ENCODE measurements around the gene KCNS3.

The KCNS3 gene, protein sequence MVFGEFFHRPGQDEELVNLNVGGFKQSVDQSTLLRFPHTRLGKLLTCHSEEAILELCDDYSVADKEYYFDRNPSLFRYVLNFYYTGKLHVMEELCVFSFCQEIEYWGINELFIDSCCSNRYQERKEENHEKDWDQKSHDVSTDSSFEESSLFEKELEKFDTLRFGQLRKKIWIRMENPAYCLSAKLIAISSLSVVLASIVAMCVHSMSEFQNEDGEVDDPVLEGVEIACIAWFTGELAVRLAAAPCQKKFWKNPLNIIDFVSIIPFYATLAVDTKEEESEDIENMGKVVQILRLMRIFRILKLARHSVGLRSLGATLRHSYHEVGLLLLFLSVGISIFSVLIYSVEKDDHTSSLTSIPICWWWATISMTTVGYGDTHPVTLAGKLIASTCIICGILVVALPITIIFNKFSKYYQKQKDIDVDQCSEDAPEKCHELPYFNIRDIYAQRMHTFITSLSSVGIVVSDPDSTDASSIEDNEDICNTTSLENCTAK

GRCh38 chr2:17878281-17879136, at the start of gene KCNS3:
KCNS3 (plus strand) TSS chr2:17878667; CDS start chr2:17931009, 52,342 bp downstream.
- DNase-seq = peak in 23 of 42 donors; percentile 3 to 59 (median 19)

GRCh38 chr2:17830053-17831034, 48.1 kb upstream of the KCNS3 start:
- intact Hi-C loops (cut with DNase I) = no loop called here
- peak; percentile 40 to 87 (median 76) for DNase-seq

More at GRCh38 chr2:17878281-17879136, at the start of gene KCNS3:
- intact Hi-C loops (cut with DNase I) = no loop called here

DNA sequence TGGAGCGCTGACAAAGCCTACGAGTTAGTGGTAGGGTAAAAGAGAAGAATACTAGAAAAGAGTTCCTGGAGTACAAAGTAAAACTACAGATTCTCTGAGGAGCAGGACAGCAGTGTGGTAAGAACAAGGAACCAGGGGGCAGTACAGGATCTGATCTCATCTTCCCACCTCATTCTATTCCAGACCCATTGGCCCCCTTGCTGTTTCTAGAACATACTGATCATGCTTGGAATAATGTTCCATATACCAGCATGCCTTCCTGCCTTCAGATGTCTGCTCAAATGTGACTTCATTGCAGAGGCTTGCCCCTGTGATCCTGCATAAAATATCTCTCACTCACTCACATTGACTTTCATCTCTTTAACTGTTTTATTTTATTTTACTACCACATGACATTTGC, 43.0 kb upstream of the KCNS3 start:
- no peak for DNase-seq
- intact Hi-C loops (cut with DNase I) = no loop called here

DNA sequence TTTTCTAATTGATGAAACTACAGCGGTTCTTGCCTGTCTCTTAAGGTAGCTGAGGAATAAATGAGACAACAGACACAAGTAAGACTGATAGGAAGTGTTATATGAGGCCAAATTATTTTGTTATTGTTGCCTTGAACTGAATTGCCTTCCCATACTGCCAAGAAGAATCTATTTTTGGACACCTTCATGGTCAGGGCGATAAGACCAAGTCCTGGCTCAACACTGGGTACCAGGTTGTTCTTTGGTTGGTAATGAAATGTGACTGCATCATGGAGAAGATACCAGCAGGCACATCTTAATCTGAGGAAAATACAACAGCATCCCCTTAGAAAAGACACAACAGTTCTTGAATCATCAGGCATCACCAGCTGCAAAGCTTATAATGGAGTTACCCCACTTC, 38.5 kb upstream of the KCNS3 start:
- DNase-seq = no peak
- intact Hi-C loops (cut with DNase I) = no loop called here

DNA sequence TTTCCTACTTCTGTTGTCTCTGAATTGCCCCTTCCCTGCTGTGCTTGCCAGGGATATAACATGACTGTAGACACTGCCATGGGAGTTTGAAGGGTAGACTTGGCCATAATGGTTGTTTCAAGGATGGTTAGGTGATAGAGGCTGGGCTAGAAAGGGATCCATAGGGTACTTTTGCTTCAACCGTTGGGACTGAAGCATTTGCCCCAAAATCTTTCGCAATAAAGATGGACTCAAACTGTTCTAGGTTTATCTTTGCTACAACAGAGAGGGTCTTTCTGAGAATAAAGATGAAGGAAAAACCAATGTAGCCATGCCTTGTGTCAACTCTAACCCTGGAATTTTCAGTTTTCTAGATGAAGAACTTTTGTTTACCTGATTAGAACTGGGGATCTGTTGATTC, 35.0 kb upstream of the KCNS3 start:
- intact Hi-C loops (cut with DNase I) = no loop called here

GRCh38 chr2:17845806-17846205, 32.7 kb upstream of the KCNS3 start:
- intact Hi-C loops (cut with DNase I) = no loop called here
- DNase-seq = no peak

More for the DNA sequence above, 35.0 kb upstream of the KCNS3 start:
- no peak for DNase-seq

GRCh38 chr2:17846676-17847075, 31.8 kb upstream of the KCNS3 start:
- intact Hi-C loops (cut with DNase I) = no loop called here
- DNase-seq = no peak

DNA sequence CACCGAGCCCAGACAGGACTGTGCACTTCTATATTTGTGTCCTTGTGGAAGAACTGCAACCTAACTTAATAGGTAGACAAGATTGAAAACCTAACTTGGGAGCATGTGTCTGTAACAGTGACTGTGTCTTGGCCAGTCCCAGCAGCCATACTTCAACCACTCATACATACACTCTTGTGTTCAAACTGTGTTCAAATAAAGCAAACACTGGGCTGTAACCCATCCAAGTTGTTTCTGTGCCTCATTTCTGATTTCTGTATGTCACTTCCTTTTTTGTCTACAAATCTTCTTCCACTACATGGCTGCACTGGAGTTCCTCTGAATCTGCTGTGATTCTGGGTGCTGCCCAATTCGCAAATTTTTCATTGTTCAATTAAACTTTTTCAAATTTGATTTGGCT, 31.2 kb upstream of the KCNS3 start:
- DNase-seq = no peak
- intact Hi-C loops (cut with DNase I) = no loop called here

DNA sequence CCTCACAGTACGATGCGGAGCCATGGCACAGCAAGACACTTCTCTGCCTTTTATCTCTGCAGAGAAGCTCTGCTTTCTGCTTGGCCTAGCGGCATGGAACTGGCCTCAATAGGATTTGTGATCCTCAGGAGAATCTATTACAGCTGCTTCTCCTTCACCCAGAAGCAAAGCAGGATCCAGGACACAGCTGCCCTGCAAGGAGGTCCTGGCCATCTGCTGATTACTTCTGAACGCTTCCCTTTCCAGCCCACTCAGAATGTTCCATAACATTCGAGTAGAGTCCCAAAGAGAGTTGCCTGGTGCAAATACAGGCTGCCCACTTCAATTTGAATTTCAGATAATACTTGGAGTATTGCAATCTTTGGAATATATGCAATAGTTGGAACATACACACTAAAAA, 29.2 kb upstream of the KCNS3 start:
- DNase-seq = no peak
- intact Hi-C loops (cut with DNase I) = no loop called here

DNA sequence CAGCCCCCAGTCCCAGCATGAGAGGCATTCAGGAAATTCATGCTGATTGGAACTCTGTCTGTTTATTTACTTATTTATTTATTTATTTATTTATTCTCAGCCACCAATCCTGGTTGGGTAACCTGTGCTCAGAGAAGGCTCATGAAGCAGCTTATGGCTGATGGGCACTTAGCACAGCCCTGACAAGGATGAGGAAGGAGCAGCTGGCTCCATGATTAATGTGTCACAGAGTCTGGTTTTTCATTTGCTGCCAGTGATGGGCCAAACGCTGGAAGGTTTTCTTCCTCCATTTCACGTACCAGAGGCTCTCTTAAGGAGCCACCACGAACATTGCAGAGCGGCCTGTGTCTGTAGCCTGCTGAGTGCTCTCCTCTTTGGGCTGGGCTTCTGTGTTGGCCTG, 28.3 kb upstream of the KCNS3 start:
- DNase-seq = no peak
- intact Hi-C loops (cut with DNase I) = loop anchor here (5.0 kb wide), 2 partner anchors 302 to 527 kb away; no protein-coding TSS in a partner anchor

DNA sequence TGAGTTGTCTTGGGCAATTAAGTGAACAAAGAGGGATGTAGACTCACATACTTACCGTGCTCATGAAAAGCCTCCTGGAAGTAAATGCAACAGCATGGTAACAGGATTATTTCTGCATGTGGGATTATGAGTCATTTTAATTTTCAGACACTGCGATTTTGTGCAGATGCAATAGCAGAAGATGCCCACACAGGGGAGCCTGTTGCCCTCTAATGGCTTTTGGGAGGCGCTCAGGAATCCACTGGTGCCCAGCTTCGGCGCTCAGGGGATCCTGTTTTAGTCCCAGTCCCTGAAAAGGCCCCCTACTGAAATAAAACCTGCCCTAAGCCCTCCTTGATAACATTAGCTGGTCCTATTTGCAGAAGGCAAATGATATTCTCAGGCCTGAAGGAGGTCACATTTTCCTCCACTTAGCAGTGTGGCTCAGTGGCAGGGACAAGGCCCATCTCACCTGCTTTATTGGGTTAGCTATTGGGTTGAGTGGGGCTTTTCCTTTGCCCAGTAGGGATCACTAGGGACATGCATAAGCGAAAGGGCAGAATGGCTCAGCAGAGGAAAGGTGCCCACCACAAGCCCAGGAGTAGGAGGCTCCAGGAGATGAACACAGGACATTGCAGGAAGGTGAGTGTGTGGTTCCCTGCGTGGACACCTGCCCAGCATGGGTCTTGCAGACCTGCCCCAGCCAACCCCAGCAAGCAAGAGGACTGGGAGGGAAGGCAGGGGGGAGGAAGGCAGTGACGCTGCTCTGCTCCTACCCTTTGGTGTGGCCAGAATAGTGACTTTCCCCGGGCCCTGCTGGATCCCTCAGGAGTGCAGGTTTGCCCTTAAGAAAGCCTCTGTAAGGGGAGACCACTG, 26.5 kb upstream of the KCNS3 start:
- peak; percentile 27 to 87 (median 68) for DNase-seq
- intact Hi-C loops (cut with DNase I) = loop anchor here (5.0 kb wide), 2 partner anchors 300 to 525 kb away; no protein-coding TSS in a partner anchor

DNA sequence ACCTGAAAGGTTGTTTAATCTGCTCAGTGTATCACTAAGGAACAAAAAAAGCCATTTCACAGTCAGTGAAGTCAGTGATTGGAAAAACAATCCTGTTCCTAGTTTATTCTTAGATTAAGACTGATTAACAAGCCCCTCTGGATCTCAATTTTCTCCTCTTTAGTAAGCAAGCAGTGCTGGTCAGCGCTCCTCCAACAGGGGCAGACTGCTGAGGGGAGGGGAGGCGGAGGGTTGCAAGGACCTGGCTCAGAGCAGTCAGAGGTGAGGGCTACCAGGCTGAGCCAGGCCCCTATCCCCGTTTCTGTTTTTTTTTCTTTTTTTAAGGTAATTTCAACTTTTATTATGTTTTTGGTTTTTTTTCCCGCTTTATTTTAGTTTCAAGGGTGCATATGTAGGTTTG, 24.7 kb upstream of the KCNS3 start:
- DNase-seq = no peak
- intact Hi-C loops (cut with DNase I) = loop anchor here (5.0 kb wide), 2 partner anchors 299 to 524 kb away; no protein-coding TSS in a partner anchor

DNA sequence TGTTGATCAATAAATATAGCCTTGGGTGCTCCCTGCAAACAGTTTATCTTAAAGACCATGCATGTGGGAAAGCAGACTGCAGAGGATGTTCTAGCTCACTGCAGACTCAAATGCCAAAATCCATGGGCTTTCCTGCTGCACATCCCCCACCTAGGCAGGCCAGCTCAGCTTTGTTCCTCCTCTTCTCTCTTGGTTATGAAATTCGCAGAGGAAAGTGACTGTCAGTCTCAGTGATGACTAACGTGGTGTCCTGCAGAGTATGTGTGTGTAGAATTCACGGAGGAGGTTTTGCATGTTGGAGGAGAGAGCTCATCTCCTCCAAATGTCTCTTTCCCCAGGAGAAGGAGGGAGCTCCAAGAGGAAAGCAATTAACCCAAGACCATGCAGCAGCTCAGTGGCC, 21.4 kb upstream of the KCNS3 start:
- intact Hi-C loops (cut with DNase I) = no loop called here
- DNase-seq = peak in 28 of 42 donors; percentile 12 to 82 (median 46)

- intact Hi-C loops (cut with DNase I) = no loop called here
Measured at GRCh38 chr2:17858064-17858463, 20.4 kb upstream of the KCNS3 start.

DNA sequence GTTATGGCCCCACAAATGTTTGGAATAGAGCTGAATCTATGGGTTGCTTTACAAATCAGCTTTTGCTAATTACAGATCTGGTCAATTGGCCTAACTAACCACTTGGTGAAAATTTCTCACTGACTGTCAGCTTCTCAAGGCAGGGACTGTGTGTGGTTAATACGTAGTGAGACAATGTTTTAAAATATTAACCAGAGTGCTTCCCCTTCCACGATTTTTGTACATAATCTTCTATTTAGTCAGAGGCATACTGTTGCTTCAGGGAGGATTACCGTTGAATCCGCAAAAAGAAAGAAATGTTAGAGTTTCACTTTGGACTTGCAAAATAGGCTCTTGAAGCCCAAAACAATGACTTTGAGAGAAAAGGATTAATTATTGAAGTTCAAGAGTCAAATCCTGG, 14.9 kb upstream of the KCNS3 start:
- no peak for DNase-seq
- intact Hi-C loops (cut with DNase I) = no loop called here

More at GRCh38 chr2:17858064-17858463, 20.4 kb upstream of the KCNS3 start:
- no peak for DNase-seq

DNA sequence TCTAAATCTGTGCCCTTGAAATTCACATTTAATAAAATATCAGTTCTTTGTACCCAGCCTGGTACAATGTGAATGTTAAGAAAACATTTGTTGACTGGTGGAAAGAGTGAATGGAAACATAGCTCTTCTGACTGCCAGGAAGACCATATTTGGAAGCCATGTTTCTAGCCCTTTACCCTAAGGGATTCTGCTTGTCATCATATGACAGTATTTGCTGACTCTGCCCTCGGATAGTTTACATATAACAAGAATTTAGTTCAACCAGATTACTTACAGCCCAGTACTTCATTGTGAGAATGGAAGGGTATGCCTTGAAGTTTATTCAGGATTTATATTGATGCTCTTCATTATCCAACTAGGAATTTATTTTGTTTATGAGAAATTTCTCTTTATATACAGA, 13.8 kb upstream of the KCNS3 start:
- intact Hi-C loops (cut with DNase I) = no loop called here
- no peak for DNase-seq

DNA sequence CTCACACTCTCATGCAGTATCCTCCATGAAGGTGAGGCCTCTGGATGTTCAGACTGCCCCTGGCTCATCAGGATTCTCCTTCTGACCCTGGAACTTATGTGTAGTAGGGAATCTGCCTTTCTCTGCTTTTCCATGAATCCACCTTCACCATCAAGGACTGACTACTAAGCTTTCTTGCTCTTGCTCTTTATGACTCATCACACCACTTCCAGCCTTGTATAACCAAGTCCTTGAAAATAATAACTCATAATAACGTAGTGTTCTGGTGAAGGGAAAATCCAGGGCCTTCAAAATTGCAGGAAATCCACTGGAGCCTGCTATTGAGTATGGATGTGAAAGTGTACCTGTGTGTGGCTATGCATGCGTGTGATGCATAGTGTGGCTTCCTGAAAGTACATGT, 11.3 kb upstream of the KCNS3 start:
- intact Hi-C loops (cut with DNase I) = no loop called here
- no peak for DNase-seq

DNA sequence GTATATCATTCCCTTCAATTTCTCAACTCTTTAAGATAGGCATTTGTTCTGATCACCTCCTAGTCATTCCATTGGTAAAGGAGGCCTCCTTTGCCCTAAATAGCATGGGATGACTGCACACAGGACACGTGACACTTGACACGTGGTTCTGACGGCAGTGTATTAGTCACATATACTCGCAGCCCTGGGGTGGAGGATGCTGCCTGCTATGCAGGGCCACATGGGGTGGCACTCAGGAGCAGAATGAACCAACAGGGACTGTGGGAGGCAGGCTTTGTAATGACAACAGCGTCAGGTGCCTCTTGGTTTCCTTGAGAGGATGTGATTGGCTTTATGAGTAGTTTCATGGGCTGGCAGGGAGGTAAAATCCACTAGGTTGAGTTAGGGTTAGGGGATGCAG, 9.3 kb upstream of the KCNS3 start:
- intact Hi-C loops (cut with DNase I) = no loop called here
- no peak for DNase-seq
